ENCODE results near the gene ADGRG6.

Gene ADGRG6

GRCh38 chr6:142329486-142330113 lies 27.8 kb downstream of the ADGRG6 start:
- TF ChIP-seq CTCF (IDR thresholded peaks at IDR 0.05; ENCODE audit: low read depth, low read length, missing control alignments) = no peak
- in situ Hi-C loops (cut with HindIII; ENCODE audit: low sequenced_read_pairs) = no loop called here
- no peak overlapping the region for H3K4me3 ChIP-seq (ENCODE audit: low read depth, low read length)
- no peak for DNase-seq (ENCODE audit: low read depth)

DNA sequence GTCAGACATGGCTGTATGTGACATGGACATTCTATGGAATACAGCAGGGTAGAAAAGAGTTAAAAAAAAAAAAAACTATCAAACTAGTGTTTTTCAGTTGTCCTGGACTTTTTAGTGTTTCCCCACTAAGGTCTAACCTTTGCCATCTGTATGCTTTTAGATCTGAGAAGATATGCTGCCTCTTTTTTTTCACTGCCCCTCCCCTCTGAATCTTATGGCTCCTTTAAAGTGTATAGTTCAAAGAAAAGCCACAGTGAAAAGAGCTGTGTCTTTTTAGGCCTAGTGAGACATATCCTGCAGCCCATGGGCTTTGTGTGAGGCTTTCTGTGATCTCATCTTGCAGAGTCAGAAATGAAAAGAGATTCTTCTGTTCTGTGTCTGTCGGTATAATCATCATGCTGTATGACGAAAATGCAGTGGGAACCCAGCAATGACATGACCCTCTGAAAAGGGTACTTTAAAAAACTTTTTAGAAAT lies 29.3 kb downstream of the ADGRG6 start:
- H3K4me3 ChIP-seq (ENCODE audit: low read depth, low read length) = no peak overlapping the region
- in situ Hi-C loops (cut with HindIII; ENCODE audit: low sequenced_read_pairs) = no loop called here
- no peak for DNase-seq (ENCODE audit: low read depth)
- TF ChIP-seq CTCF (IDR thresholded peaks at IDR 0.05; ENCODE audit: low read depth, low read length, missing control alignments) = no peak

DNA sequence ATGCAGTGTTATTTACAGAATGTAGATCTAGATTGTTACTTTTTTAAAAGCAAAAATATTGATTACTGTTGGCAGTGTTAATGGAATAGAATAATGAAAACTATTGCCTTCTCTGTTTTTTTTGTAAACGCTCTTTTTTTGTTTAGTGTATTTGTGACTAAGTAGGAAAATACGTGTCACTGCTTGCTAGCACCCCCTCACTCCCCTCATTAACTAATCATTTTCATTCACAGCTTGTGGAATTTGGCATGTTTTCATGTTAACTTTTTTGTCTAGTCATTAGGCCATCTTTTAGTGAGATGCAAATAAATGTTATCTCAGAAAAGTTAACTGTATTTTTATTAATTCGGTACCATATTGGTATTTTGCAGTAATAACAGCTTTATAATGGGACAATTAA lies 29.8 kb downstream of the ADGRG6 start:
- no peak for TF ChIP-seq CTCF (IDR thresholded peaks at IDR 0.05; ENCODE audit: low read depth, low read length, missing control alignments)
- H3K4me3 ChIP-seq (ENCODE audit: low read depth, low read length) = no peak overlapping the region

GRCh38 chr6:142332393-142333098 lies 30.7 kb downstream of the ADGRG6 start:
- TF ChIP-seq CTCF (IDR thresholded peaks at IDR 0.05; ENCODE audit: low read depth, low read length, missing control alignments) = no peak
- no peak overlapping the region for H3K4me3 ChIP-seq (ENCODE audit: low read depth, low read length)
- in situ Hi-C loops (cut with HindIII; ENCODE audit: low sequenced_read_pairs) = no loop called here
- no peak for DNase-seq (ENCODE audit: low read depth)

More for the DNA sequence above, 29.8 kb downstream of the ADGRG6 start:
- in situ Hi-C loops (cut with HindIII; ENCODE audit: low sequenced_read_pairs) = no loop called here
- DNase-seq (ENCODE audit: low read depth) = no peak

DNA sequence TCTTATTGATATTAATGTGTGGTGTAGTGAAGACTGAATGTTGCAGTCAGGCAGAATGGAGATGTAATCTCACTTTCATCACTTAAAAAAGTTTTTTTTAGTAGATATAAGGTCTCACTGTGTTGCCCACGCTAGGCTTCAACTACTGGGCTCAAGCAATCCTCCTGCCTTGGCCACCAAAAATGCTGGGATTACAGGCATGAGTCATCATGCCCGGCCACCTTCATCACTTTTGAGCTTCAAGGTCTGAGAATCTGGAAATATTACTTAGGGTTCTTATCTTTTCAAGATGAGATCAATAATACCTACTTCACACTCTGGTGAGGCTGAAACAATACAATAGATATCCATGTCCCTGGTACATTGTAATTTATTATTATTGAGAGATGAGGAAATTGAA lies 31.6 kb downstream of the ADGRG6 start:
- no peak overlapping the region for H3K4me3 ChIP-seq (ENCODE audit: low read depth, low read length)
- no peak for TF ChIP-seq CTCF (IDR thresholded peaks at IDR 0.05; ENCODE audit: low read depth, low read length, missing control alignments)
- no peak for DNase-seq (ENCODE audit: low read depth)
- in situ Hi-C loops (cut with HindIII; ENCODE audit: low sequenced_read_pairs) = no loop called here

DNA sequence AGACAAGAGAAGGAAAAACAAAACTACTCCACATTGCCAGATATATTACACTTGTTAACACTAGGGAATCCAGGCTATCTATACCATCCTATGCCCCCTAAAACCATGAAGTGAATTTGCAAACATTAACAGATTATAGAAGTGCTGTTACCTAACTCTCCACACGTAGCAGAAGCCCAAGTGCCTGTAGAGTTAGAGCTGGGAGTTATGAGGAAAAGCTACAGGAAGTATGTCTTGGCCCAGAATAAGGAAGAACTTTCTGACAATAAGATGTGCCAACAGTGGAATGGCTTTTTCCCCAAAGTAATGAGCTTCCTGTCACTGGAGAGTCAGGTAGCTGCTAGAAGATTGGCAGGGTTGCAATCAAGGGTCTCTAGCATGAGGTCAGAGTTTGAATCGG lies 32.5 kb downstream of the ADGRG6 start:
- H3K4me3 ChIP-seq (ENCODE audit: low read depth, low read length) = no peak overlapping the region
- DNase-seq (ENCODE audit: low read depth) = no peak
- in situ Hi-C loops (cut with HindIII; ENCODE audit: low sequenced_read_pairs) = no loop called here
- TF ChIP-seq CTCF (IDR thresholded peaks at IDR 0.05; ENCODE audit: low read depth, low read length, missing control alignments) = no peak

All from astrocyte of the cerebellum (primary cell).